Measurements from ENCODE around the gene DHX40. TPM values are rescaled to one million over a fixed set of nuclear protein-coding genes. Genes with fewer than 3 reads are reported as not detected.

The DHX40 gene
- total and polyA plus RNA-seq, 2 of the 8 experiments (the other 6 are each of a cell fraction or from before 2014, with no cell fraction given): 13.5 to 28.3 TPM

DNA sequence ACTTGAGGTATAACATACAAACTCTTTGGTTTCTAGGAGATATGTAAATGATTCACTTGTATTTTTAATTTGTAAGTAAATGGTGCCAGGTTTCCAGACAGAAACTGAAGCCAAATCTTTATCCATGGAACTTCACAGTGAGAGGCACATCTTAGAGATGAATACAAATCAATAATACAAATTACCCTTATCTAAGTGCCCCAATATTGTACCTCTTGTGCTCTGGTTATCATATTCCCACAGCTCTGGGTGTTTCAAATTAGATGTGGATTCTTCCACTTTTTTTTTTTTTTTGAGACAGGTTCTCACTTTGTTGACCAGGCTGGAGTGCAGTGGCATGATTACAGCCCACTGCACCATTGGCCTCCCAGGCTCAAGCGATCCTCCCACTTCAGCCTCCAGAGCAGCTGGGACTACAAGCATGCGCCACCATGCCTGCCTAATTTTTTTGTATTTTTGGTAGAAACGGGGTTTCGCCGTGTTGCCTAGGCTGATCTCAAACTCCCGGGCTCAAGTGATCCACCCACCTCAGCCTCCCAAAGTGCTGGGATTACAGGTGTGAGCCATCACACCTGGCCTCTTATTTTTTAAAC is 38.0 kb upstream of the DHX40 start:
- Histone ChIP-seq H2BK5ac (ENCODE audit: low read depth, low read length) (no peak overlapping the region), H2BK120ac (replicated peaks; ENCODE audit: low read depth, low read length) (no peak overlapping the region), H3K23me2 (ENCODE audit: low read depth, low read length) (no peaks in the 10 kb centered on the region), H3K79me2 (ENCODE audit: control insufficient read depth in 1 of 2, insufficient read depth in 2 of 2, low read length in 2 of 2) (no peaks in the 10 kb centered on the region), H3K18ac (ENCODE audit: extremely low read depth, low read length) (no peak overlapping the region), H4K91ac (replicated peaks; ENCODE audit: insufficient read length, low read length) (no peak overlapping the region), H4K8ac (ENCODE audit: extremely low read depth, insufficient read depth, low read length) (no peak overlapping the region), H3K27me3 (replicated peaks in 1 of 4; ENCODE audit: control insufficient read depth in 3 of 4, extremely low read depth in 1 of 4, insufficient read depth in 3 of 4, low read length in 3 of 4) (no peaks in the 10 kb centered on the region; a peak in 1 of 7 replicates), H2BK20ac (ENCODE audit: low read length) (no peak overlapping the region), H3K4ac (replicated peaks; ENCODE audit: insufficient read length, low read depth, low read length) (no peak overlapping the region), H2AK5ac (ENCODE audit: low read depth, low read length) (no peak overlapping the region), H3K23ac (ENCODE audit: insufficient read length) (no peak overlapping the region), H3K14ac (ENCODE audit: insufficient read length) (no peak overlapping the region), H2BK12ac (ENCODE audit: low read depth, low read length) (no peak overlapping the region), H4K20me1 (replicated peaks in 1 of 2; ENCODE audit: control insufficient read depth in 1 of 2, insufficient read depth in 2 of 2, low read length in 2 of 2) (no peaks in the 10 kb centered on the region), H3K4me1 (replicated peaks in 1 of 4; ENCODE audit: control insufficient read depth in 3 of 4, insufficient read depth in 4 of 4, low read length in 3 of 4) (no peaks in the 10 kb centered on the region), H3K27ac (ENCODE audit: low read depth, low read length) (no peak overlapping the region), H3K4me3 (ENCODE audit: extremely low read depth in 1 of 4, insufficient read depth in 2 of 4, low read depth in 3 of 4, low read length in 4 of 4) (no peak overlapping the region), H3K4me2 (ENCODE audit: insufficient read depth in 1 of 2, low read depth in 2 of 2, low read length in 2 of 2) (no peak overlapping the region), H3K9me3 (ENCODE audit: insufficient read depth in 2 of 2, low read depth in 1 of 2, low read length in 1 of 2) (no peaks in the 10 kb centered on the region), H3K9ac (replicated peaks in 1 of 4; ENCODE audit: extremely low read depth in 1 of 4, low read depth in 3 of 4, low read length in 3 of 4) (no peak overlapping the region), H2BK15ac (ENCODE audit: low read length) (no peak overlapping the region), H3K56ac (replicated peaks; ENCODE audit: insufficient read length, low read depth, low read length) (no peak overlapping the region), H4K5ac (ENCODE audit: insufficient read length, low read depth, low read length) (no peak overlapping the region), H2AFZ (ENCODE audit: low read length) (no peak overlapping the region), H3K36me3 (ENCODE audit: control insufficient read depth in 2 of 4, insufficient read depth in 4 of 4, low read length in 3 of 4) (no peaks in the 10 kb centered on the region), H3K79me1 (ENCODE audit: low read depth, low read length) (no peaks in the 10 kb centered on the region)
- DNase-seq (ENCODE audit: low read depth in 1 of 2, low spot score in 2 of 2) (no peak), FAIRE-seq (no peak)
- peak in 1 of 2 experiments; percentile 42; a peak in 1 of 3 replicates for TF ChIP-seq POLR2A (IDR thresholded peaks at IDR 0.05; ENCODE audit: control extremely low read depth in 1 of 2, low read depth in 2 of 2, low read length in 2 of 2)
- no peak for TF ChIP-seq SP1 (IDR thresholded peaks at IDR 0.05; ENCODE audit: low read depth, low read length)
- peak; percentile 56; the same call in 1 of the 2 replicates for TF ChIP-seq POLR2AphosphoS5 (IDR thresholded peaks at IDR 0.05; ENCODE audit: low read depth, low read length)
- TF ChIP-seq KDM4A (IDR thresholded peaks at IDR 0.05; ENCODE audit: low read depth, low read length, severe bottlenecking): no peak
- TF ChIP-seq TAF7 (optimal IDR thresholded peaks at IDR 0.05; ENCODE audit: borderline replicate concordance, low read depth, low read length): peak; percentile 74
- TF ChIP-seq SIN3A (conservative IDR thresholded peaks at IDR 0.05 in 1 of 2, IDR thresholded peaks at IDR 0.05 in 1 of 2; ENCODE audit: low read depth in 1 of 2, low read length in 2 of 2): no peak
- ChIA-PET POLR2A (ENCODE audit: partially characterized antibody) (interaction anchor here (0.7 kb wide), 1 partner anchor 217 kb away, joined by 3 read pairs; no protein-coding TSS in a partner anchor), CTCF (ENCODE audit: partially characterized antibody) (interaction anchor here (0.8 to 1.3 kb wide), 2 partner anchors 32 to 63 kb away, joined by 3 to 4 read pairs; no protein-coding TSS in a partner anchor)
- WGBS, 2 experiments (ENCODE audit: extremely low coverage in 1 of 2, insufficient coverage in 1 of 2, insufficient read length in 1 of 2, insufficient replicate concordance in 2 of 2, low coverage in 1 of 2, low lambda C conversion rate in 2 of 2, missing lambda C conversion rate in 1 of 2): 90% methylated on average over 6 of the region's 6 CpGs; no CpG with 5 or more reads in 1 of the 2 experiments
